Stimulated activated CD8-positive, alpha-beta memory T cell treated with anti-CD3 and anti-CD28 coated beads, Interleukin-7, amount 100 ng/mL, for 24 hours (primary cell): Measurements from ENCODE around the gene UNC45B.
"Not testable (repeated sequence)": the region's sequence is repeated elsewhere in the genome, so short reads cannot be mapped to it uniquely, and the experiment has no call there.

Experiments used
- DNase-seq: peaks from one replicate; pipeline ENCODE4 v3.0.0-alpha.2; 2020; ENCODE audit warnings: low read depth

The UNC45B gene, protein sequence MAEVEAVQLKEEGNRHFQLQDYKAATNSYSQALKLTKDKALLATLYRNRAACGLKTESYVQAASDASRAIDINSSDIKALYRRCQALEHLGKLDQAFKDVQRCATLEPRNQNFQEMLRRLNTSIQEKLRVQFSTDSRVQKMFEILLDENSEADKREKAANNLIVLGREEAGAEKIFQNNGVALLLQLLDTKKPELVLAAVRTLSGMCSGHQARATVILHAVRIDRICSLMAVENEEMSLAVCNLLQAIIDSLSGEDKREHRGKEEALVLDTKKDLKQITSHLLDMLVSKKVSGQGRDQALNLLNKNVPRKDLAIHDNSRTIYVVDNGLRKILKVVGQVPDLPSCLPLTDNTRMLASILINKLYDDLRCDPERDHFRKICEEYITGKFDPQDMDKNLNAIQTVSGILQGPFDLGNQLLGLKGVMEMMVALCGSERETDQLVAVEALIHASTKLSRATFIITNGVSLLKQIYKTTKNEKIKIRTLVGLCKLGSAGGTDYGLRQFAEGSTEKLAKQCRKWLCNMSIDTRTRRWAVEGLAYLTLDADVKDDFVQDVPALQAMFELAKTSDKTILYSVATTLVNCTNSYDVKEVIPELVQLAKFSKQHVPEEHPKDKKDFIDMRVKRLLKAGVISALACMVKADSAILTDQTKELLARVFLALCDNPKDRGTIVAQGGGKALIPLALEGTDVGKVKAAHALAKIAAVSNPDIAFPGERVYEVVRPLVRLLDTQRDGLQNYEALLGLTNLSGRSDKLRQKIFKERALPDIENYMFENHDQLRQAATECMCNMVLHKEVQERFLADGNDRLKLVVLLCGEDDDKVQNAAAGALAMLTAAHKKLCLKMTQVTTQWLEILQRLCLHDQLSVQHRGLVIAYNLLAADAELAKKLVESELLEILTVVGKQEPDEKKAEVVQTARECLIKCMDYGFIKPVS

DNA sequence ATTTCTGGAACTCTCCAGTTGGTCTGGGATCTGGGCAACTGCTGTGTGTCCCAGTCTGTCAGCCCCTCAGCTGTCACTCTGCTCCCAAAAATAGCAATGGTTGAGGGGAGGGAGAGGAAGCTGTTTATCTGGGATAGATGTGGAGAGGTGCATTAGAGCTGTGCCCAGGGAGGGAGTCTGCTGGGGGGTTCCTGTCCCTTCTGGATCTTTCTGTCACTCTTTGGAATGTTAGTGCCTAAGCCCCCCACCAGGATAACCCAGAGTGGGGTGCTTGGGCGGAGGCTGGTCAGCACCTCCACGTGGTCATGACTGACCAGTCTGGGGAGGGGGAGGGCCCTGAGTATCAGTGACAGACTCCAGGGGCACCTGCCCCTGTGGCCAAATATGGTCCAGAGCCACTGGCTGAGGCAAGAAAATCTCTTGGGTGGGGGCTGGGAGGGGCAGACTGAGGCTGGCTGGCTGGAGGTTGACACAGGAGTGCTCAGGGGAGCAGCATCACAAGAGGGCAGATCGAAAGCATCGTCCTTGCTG is at the start of gene UNC45B:
UNC45B (plus strand) TSS at position 443 of the 531 bp plus-strand sequence. CDS start 447 bp downstream, outside the sequence.
- DNase-seq: no peak

DNA sequence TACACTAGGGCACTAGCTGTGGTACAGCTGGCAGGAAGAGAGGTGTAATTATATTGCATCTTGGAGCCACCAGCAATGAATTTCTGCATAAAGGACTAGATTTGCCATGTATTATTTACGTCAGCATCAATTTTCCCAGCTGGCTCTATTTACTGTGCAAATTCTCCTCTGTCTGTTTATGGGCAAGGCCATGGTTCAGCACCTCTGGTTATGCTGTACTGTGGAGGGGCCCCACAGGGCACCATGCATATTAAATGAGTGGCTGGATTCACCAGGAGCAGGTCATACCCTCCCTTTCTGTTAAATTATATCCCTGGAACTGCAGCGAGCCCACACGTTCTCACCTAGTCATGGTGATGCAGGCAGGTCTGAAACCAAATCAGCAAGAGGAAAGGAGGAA is 47.7 kb upstream of the UNC45B start:
- no peak for DNase-seq

DNA sequence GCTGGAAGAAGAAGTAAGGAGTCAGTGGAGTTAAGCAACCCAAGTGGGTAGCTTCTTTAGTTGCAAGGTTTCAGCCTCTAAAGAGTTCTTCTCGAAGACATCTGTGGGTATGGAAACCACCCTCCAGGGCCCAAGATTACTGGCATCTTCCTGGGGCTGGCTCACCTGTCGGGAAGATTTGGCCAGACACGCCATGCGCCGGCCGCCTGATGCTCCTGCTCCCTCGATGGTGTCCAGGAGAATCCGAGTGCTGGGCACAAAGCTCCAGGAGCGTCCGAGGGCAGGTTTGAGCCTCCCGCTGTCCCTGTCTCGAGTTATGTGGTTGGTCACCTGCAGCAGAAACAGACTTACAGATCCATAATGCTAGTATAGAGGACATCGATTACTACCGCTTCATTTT is 46.6 kb upstream of the UNC45B start:
- no peak for DNase-seq

DNA sequence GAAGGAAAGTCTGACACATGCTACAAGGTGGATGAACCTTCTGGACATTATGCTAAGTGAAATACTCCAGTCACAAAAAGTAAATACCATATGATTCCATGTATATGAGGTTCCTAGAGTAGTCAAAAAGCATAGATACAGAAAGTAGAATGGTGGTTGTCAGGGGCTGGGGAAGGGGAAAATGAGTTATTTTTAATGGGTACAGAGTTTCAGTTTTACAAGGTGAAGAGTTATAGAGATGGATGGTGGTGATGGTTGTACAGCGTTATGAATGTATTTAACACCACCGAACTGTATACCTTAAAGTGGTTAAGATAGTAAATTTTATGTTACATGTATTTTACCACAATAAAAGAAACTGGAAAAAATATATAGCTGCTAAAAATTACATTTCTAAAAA is 45.9 kb upstream of the UNC45B start:
- no peak for DNase-seq

GRCh38 chr17:35103271-35103670 is 44.3 kb upstream of the UNC45B start:
- no peak for DNase-seq

DNA sequence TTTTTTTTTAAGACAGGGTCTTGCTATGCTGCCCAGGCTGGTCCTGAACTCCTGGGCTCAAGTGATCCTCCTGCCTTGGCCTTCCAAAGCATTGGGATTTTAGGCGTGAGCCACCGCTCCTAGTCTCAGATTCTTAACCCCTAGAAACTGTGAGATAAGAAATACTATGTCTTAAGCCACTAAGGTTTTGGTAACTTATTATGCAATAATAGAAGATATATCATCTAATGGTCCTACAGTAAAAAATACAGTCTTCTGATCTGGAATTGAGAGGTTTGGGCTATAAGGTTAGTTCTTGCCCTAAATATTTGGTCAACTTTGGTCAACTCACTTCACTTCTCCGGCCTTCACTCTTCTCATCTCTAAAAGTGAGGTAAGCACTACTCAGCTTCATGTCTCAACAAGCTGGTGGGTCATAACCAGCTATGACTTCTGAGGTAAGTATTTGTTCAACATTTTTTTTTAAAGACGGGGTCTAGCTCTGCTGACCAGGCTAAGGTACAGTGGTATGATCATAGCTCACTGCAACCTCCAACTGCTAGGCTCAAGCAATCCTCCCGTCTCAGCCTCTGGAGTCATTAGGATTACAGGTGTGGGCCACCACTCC is 42.7 kb upstream of the UNC45B start:
- no peak for DNase-seq

DNA sequence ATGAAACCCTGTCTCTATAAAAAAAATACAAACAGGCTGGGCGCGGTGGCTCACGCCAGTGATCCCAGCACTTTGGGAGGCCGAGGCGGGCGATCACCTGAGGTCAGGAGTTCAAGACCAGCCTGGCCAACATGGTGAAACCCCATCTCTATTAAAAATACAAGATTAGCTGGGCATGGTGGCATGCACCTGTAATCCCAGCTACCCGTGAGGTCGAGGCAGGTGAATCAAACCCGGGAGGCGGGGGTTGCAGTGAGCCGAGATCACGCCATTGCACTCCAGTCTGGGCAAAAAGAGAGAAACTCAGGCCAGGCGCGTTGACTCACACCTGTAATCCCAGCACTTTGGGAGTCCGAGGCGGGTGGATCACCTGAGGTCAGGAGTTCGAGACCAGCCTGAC is 36.8 kb upstream of the UNC45B start:
- DNase-seq: not testable (repeated sequence)

DNA sequence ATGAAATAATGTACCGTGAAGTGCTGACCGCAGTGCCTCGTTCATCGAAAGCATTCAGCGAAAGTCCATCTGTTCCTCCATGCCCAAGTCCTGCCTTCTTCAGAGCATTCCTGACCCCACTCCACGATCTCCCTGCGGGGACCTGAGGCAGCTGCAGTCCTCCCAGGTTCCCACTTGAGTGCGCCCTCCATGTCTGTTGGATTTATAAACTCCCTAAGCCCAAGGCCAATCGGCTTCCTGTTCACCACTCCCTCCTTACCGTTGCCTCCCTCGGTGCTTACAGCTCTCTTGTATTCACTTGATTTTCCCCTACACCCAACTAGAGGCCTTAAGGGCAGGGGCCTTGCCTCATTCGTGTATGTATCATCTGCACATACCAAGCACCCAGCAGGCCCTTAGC is 30.8 kb upstream of the UNC45B start:
- no peak for DNase-seq

- DNase-seq: no peak
Observed at GRCh38 chr17:35117984-35118383, 29.6 kb upstream of the UNC45B start.

- peak; percentile 47 for DNase-seq
Observed at GRCh38 chr17:35119370-35120165, 28.0 kb upstream of the UNC45B start, which contains the start of gene RAD51D. TSS of gene RAD51D (minus strand) at chr17:35119860. CDS start at chr17:35119613, 247 bp downstream.

GRCh38 chr17:35121315-35121714 is 26.3 kb upstream of the UNC45B start, which contains the start of gene FNDC8:
TSS of gene FNDC8 (plus strand) at chr17:35121615. CDS start at chr17:35121694, 79 bp downstream.
- no peak for DNase-seq

GRCh38 chr17:35127751-35128514 is 19.7 kb upstream of the UNC45B start:
- DNase-seq: no peak

DNA sequence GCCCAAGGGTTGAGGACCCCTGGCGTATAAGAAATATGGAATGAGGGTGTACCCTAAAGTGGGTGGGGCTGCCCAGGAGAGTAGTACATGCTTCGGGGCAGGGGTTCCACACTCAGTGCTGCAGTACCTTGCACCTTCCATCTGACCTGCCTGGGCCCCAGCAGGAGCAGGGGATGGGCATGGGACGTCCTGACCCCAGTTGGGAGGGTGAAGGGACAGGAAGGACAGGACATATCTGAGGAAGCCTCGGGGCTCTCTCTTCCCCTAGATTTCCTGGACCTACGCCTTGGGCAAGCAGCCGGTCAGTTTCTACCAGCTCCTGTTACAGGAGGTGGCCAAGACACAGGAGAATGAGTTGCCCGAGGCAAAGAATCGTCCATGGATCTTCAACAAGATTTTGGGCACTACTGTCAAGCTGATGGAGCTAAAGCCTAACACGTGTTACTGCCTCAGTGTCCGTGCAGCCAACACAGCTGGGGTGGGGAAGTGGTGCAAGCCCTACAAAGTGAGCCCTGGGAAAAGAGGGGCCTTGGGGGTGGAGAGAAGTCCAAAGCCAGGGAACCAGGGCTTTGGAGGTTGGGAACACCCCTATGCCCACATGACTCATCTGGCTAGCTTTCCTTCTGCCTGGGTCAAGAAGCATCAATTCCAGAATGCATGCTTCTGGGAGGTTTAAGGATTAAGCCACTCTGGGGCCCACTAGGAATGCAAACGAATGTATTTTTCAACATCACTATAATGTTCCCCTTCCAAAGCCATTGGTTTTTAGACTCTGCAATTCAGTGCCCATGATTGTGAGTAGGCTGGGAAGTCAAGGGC is 18.3 kb upstream of the UNC45B start:
- DNase-seq: no peak

DNA sequence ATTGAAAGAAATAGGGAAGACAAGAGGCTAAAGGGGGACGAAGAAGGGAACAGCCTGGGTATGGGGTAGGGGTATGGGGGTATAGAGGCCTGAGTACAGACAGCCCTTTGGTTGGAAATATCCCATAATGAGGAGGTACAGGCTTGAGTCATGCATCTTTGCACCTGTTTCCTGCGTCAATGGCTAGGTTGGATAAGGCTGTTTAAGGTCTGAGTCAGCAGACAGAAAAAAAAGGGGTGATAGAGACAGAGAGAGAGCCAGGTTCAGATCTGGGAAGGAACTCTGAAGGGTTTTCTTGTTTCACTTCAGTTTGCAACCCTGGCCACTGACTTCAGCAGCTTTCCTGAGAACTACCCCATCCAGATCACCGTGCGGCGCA is 17.7 kb upstream of the UNC45B start:
- no peak for DNase-seq

GRCh38 chr17:35130392-35130791 is 17.2 kb upstream of the UNC45B start:
- DNase-seq: no peak

DNA sequence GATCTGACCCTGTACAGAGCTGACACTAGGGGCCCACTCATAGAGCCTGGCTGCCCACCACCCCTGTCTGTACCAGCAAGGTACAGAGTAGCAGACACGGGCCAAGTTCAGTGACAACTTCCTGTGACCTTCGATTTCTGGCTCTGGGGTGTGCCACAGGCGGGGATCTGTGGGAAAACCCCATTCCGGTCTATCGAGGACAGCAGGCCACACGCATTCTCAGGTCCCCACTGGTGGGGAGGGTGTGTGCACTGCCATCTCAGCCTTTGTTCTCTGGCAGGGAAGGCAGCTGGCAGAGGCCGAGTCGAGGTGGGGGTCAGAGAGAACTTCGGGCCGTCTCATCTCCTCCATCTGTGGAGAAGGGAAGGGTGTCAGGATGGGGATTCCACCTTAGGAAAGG is 15.5 kb upstream of the UNC45B start:
- DNase-seq: no peak

DNA sequence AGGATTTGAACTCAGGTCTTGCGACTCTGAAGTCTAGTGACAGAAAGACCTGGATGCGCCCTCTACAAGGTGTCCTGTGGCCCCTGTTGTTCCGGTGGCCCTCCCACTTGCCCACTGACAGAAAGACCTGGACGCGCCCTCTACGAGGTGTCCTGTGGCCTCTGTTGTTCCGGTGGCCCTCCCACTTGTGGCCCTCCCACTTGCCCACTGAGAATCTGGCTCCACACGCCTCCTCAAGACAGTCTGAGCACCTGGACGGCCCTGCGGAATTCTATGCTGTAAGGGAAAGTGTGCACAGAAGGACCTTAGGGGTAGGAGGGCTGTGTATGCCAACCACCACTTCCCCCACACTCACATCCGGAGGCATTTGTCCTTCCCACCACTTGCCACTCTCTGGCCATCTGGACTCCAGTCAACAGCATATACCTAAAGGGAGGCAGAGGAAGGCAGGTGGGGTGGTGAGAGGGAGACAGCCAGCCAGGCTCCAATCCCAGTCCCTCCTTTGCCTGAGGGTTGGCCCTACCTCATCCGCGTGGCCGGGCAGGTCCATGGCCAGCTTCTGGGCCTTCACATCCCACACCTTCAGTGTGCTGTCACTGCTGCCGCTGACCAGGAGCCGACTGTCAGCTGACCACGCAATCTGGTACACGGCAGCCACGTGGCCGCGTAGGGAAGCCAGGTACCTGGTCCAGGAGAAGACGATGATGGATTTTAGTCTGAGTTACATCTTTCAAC is 14.6 kb upstream of the UNC45B start:
- DNase-seq: no peak

- DNase-seq: no peak
Observed at GRCh38 chr17:35135322-35135721, 12.3 kb upstream of the UNC45B start.

GRCh38 chr17:35138218-35138617 is 9.4 kb upstream of the UNC45B start:
- no peak for DNase-seq
